Stimulated activated effector memory CD8-positive, alpha-beta T cell treated with anti-CD3 and anti-CD28 coated beads, Interleukin-12 subunit alpha, Interleukin-12 subunit beta, amount 100 ng/mL, for 72 hours (primary cell): ENCODE data around the gene ZIC1.

Experiments
- ATAC-seq: fragments of 150-1000 bp; cut with Tn5 transposase; 2 replicates; pipeline ENCODE4 v1.10.0; 2021
- DNase-seq, 2 donors: peaks; one replicate each; pipeline ENCODE4 v3.0.0; 2021 to 2022; ENCODE audit warnings: low spot score in 2 of 2
- H3K27ac Mint-ChIP-seq: one replicate; pipeline ENCODE4 v1.8.0; 2022; ENCODE audit warnings: mild to moderate bottlenecking, mixed read lengths
- H3K36me3 Mint-ChIP-seq: one replicate; pipeline ENCODE4 v1.8.0; 2022; ENCODE audit warnings: mild to moderate bottlenecking, mixed read lengths
- H3K4me1 Mint-ChIP-seq: one replicate; pipeline ENCODE4 v1.8.0; 2022; ENCODE audit warnings: mixed read lengths
- H3K4me3 Mint-ChIP-seq: one replicate; pipeline ENCODE4 v1.8.0; 2022; ENCODE audit warnings: mild to moderate bottlenecking, mixed read lengths
- H3K9me3 Mint-ChIP-seq: one replicate; pipeline ENCODE4 v1.8.0; 2022; ENCODE audit warnings: mixed read lengths

The ZIC1 gene

GRCh38 chr3:147371771-147372340, 37.3 kb upstream of the ZIC1 start:
- H3K27ac Mint-ChIP-seq, result no peak overlapping the region
- ATAC-seq, result no peak
- H3K36me3 Mint-ChIP-seq, result no peaks in the 10 kb centered on the region
- H3K4me3 Mint-ChIP-seq, result no peak overlapping the region
- H3K9me3 Mint-ChIP-seq, result peaks cover 2% of the 10 kb centered on the region
- DNase-seq, result no peak
- no peaks in the 10 kb centered on the region for H3K4me1 Mint-ChIP-seq

- no peak overlapping the region for H3K27ac Mint-ChIP-seq
- H3K36me3 Mint-ChIP-seq, result no peaks in the 10 kb centered on the region
- no peak for ATAC-seq
- H3K4me1 Mint-ChIP-seq, result no peaks in the 10 kb centered on the region
- H3K4me3 Mint-ChIP-seq, result no peak overlapping the region
- no peak for DNase-seq
- peaks cover 2% of the 10 kb centered on the region for H3K9me3 Mint-ChIP-seq
These were observed 36.6 kb upstream of the ZIC1 start for GRCh38 chr3:147372525-147373027.

- Mint-ChIP-seq H3K9me3 (peaks cover 5% of the 10 kb centered on the region), H3K4me3 (no peak overlapping the region), H3K27ac (no peak overlapping the region), H3K36me3 (no peaks in the 10 kb centered on the region), H3K4me1 (no peaks in the 10 kb centered on the region)
- DNase-seq (no peak), ATAC-seq (no peak)
These were observed 35.9 kb upstream of the ZIC1 start for GRCh38 chr3:147373301-147373700.

GRCh38 chr3:147377412-147378367, 31.5 kb upstream of the ZIC1 start:
- no peaks in the 10 kb centered on the region for H3K36me3 Mint-ChIP-seq
- ATAC-seq, result no peak
- peaks cover 5% of the 10 kb centered on the region for H3K9me3 Mint-ChIP-seq
- H3K4me3 Mint-ChIP-seq, result no peak overlapping the region
- no peak overlapping the region for H3K27ac Mint-ChIP-seq
- H3K4me1 Mint-ChIP-seq, result no peaks in the 10 kb centered on the region
- DNase-seq, result no peak

GRCh38 chr3:147379651-147380050, 29.5 kb upstream of the ZIC1 start:
- Mint-ChIP-seq H3K27ac (no peak overlapping the region), H3K4me1 (no peaks in the 10 kb centered on the region), H3K4me3 (no peak overlapping the region), H3K36me3 (no peaks in the 10 kb centered on the region), H3K9me3 (peaks cover 5% of the 10 kb centered on the region)
- DNase-seq (no peak), ATAC-seq (no peak)

- Mint-ChIP-seq H3K9me3 (peaks cover 5% of the 10 kb centered on the region), H3K27ac (no peak overlapping the region), H3K36me3 (no peaks in the 10 kb centered on the region), H3K4me1 (no peaks in the 10 kb centered on the region), H3K4me3 (no peak overlapping the region)
- ATAC-seq, result no peak
- DNase-seq, result no peak
These were observed 28.7 kb upstream of the ZIC1 start for GRCh38 chr3:147380387-147380951.

- Mint-ChIP-seq H3K4me3 (no peak overlapping the region), H3K4me1 (no peaks in the 10 kb centered on the region), H3K36me3 (no peaks in the 10 kb centered on the region), H3K27ac (no peak overlapping the region), H3K9me3 (peaks cover 9% of the 10 kb centered on the region)
- no peak for ATAC-seq
- no peak for DNase-seq
These were observed 28.2 kb upstream of the ZIC1 start for GRCh38 chr3:147380977-147381376.

GRCh38 chr3:147381596-147381995, 27.6 kb upstream of the ZIC1 start:
- ATAC-seq (no peak), DNase-seq (no peak)
- H3K9me3 Mint-ChIP-seq, result peaks cover 12% of the 10 kb centered on the region
- no peaks in the 10 kb centered on the region for H3K36me3 Mint-ChIP-seq
- H3K27ac Mint-ChIP-seq, result no peak overlapping the region
- no peaks in the 10 kb centered on the region for H3K4me1 Mint-ChIP-seq
- no peak overlapping the region for H3K4me3 Mint-ChIP-seq

- Mint-ChIP-seq H3K27ac (no peak overlapping the region), H3K4me1 (no peaks in the 10 kb centered on the region), H3K9me3 (peaks cover 12% of the 10 kb centered on the region), H3K36me3 (no peaks in the 10 kb centered on the region), H3K4me3 (no peak overlapping the region)
- ATAC-seq (no peak), DNase-seq (no peak)
These were observed 25.5 kb upstream of the ZIC1 start for GRCh38 chr3:147383617-147384016.

- H3K9me3 Mint-ChIP-seq, result peaks cover 9% of the 10 kb centered on the region
- no peak for DNase-seq
- no peak for ATAC-seq
- H3K36me3 Mint-ChIP-seq, result no peaks in the 10 kb centered on the region
- no peak overlapping the region for H3K27ac Mint-ChIP-seq
- H3K4me3 Mint-ChIP-seq, result no peak overlapping the region
- H3K4me1 Mint-ChIP-seq, result no peaks in the 10 kb centered on the region
These were observed 24.7 kb upstream of the ZIC1 start for GRCh38 chr3:147384210-147385058.

GRCh38 chr3:147385059-147386012, 23.8 kb upstream of the ZIC1 start:
- ATAC-seq (no peak), DNase-seq (no peak)
- H3K4me3 Mint-ChIP-seq, result no peak overlapping the region
- H3K36me3 Mint-ChIP-seq, result no peaks in the 10 kb centered on the region
- H3K9me3 Mint-ChIP-seq, result peaks cover 9% of the 10 kb centered on the region
- no peaks in the 10 kb centered on the region for H3K4me1 Mint-ChIP-seq
- no peak overlapping the region for H3K27ac Mint-ChIP-seq

GRCh38 chr3:147387291-147387884, 21.8 kb upstream of the ZIC1 start:
- H3K4me3 Mint-ChIP-seq, result no peak overlapping the region
- ATAC-seq, result no peak

GRCh38 chr3:147387885-147388699, 21.1 kb upstream of the ZIC1 start:
- H3K4me1 Mint-ChIP-seq, result no peaks in the 10 kb centered on the region
- no peaks in the 10 kb centered on the region for H3K36me3 Mint-ChIP-seq
- DNase-seq (no peak), ATAC-seq (no peak)
- no peak overlapping the region for H3K27ac Mint-ChIP-seq
- H3K9me3 Mint-ChIP-seq, result peaks cover 9% of the 10 kb centered on the region
- no peak overlapping the region for H3K4me3 Mint-ChIP-seq

More at GRCh38 chr3:147387291-147387884, 21.8 kb upstream of the ZIC1 start:
- no peaks in the 10 kb centered on the region for H3K36me3 Mint-ChIP-seq
- DNase-seq, result no peak
- H3K4me1 Mint-ChIP-seq, result no peaks in the 10 kb centered on the region
- no peak overlapping the region for H3K27ac Mint-ChIP-seq
- peaks cover 9% of the 10 kb centered on the region for H3K9me3 Mint-ChIP-seq
